ENCODE measurements around the gene MPC2. TPM values are rescaled to one million over a fixed set of nuclear protein-coding genes. Genes with fewer than 3 reads are reported as not detected.

The MPC2 gene
- total RNA-seq (2022) (159 and 169 TPM in 2 replicates), Bru-seq, nascent RNA (percentile 90 among the genes with signal in this experiment), BruChase-seq, experiment 1, labeled RNA remaining after a 2-hour chase (percentile 86 among the genes with signal in this experiment), BruChase-seq, experiment 2, labeled RNA remaining after a 6-hour chase (percentile 91 among the genes with signal in this experiment)
- long read RNA-seq, transcript MPC2-202 (5 exons, 2,177 nt): major isoform, 361 of 405 reads
- long read RNA-seq, partial matches to known transcripts: 3 of 405 reads
- long read RNA-seq, other reads (novel, unspliced or antisense): 41 of 405 reads

- intact Hi-C loops (cut with micrococcal nuclease; ENCODE audit: unreplicated experiment): loop anchor here (1.0 to 10.0 kb wide), 5 partner anchors 10 to 716 kb away; partner anchors contain the start of gene POU2F1
- no peak for TF ChIP-seq CTCF (IDR thresholded peaks at IDR 0.05; ENCODE audit: insufficient read depth in 1 of 2, low read depth in 1 of 2, low read length in 1 of 2, severe bottlenecking in 1 of 2, unreplicated experiment in 1 of 2)
- Histone ChIP-seq H3K9me3 (no peaks in the 10 kb centered on the region), H3K4me1 (peaks cover 15% of the 10 kb centered on the region; the same call in 1 of the 2 replicates), H3K4me3 (ENCODE audit: low read depth, low read length) (peak within 1 kb of the TSS; percentile 66), H3K27me3 (replicated peaks; ENCODE audit: control insufficient read depth, insufficient read depth, low read length) (no peaks in the 10 kb centered on the region), H3K36me3 (ENCODE audit: control insufficient read depth, insufficient read depth, low read length) (0 out of 2 replicates have a peak, but pooled peaks cover 1% of the 10 kb centered on the region)
- Mint-ChIP-seq H3K4me1 (ENCODE audit: low read depth, unreplicated experiment) (peaks cover 6% of the 10 kb centered on the region), H3K27me3 (ENCODE audit: insufficient read depth, unreplicated experiment) (no peaks in the 10 kb centered on the region), H3K4me3 (ENCODE audit: unreplicated experiment) (peak within 1 kb of the TSS; percentile 82), H3K27ac (ENCODE audit: unreplicated experiment) (peak within 1 kb of the TSS; percentile 86), H3K9me3 (ENCODE audit: unreplicated experiment) (no peaks in the 10 kb centered on the region), H3K36me3 (ENCODE audit: insufficient read depth, unreplicated experiment) (peaks cover 20% of the 10 kb centered on the region)
- peak; percentile 74 to 79 for DNase-seq
- ChIA-PET POLR2A (interaction anchor here (0.6 to 1.9 kb wide), 7 partner anchors 9 to 289 kb away, joined by 3 to 19 read pairs (median 4); partner anchors contain the start of gene SFT2D2), CTCF (interaction anchor here (0.6 to 3.4 kb wide), 5 partner anchors 9 to 717 kb away, joined by 3 to 15 read pairs (median 6); partner anchors contain the start of gene POU2F1)
- BruUV-seq (replicated peaks): no TSS peak
Observed at GRCh38 chr1:167936930-167937708, at the start of gene MPC2. Gene MPC2, minus strand, starts transcription at chr1:167937072. Its CDS starts 1,231 bp downstream, at chr1:167935841.

- POLR2A ChIA-PET: no interaction called here
- CTCF ChIA-PET: no interaction called here
- Mint-ChIP-seq H3K36me3 (ENCODE audit: insufficient read depth, unreplicated experiment) (peaks cover 29% of the 10 kb centered on the region), H3K4me1 (ENCODE audit: low read depth, unreplicated experiment) (no peaks in the 10 kb centered on the region), H3K4me3 (ENCODE audit: unreplicated experiment) (no peak overlapping the region), H3K9me3 (ENCODE audit: unreplicated experiment) (no peaks in the 10 kb centered on the region), H3K27me3 (ENCODE audit: insufficient read depth, unreplicated experiment) (no peaks in the 10 kb centered on the region), H3K27ac (ENCODE audit: unreplicated experiment) (peak overlapping the region; percentile 20)
- Histone ChIP-seq H3K4me1 (peaks cover 9% of the 10 kb centered on the region), H3K36me3 (ENCODE audit: control insufficient read depth, insufficient read depth, low read length) (peaks cover 1% of the 10 kb centered on the region; the same call in 1 of the 2 replicates), H3K9me3 (no peaks in the 10 kb centered on the region), H3K4me3 (ENCODE audit: low read depth, low read length) (no peak overlapping the region), H3K27me3 (replicated peaks; ENCODE audit: control insufficient read depth, insufficient read depth, low read length) (no peaks in the 10 kb centered on the region)
- no peak for DNase-seq
- no TSS peak for BruUV-seq (replicated peaks)
- intact Hi-C loops (cut with micrococcal nuclease; ENCODE audit: unreplicated experiment): no loop called here
- no peak for TF ChIP-seq CTCF (IDR thresholded peaks at IDR 0.05; ENCODE audit: insufficient read depth in 1 of 2, low read depth in 1 of 2, low read length in 1 of 2, severe bottlenecking in 1 of 2, unreplicated experiment in 1 of 2)
Observed at GRCh38 chr1:167984886-167985489, 48.1 kb upstream of the MPC2 start.

- no peak overlapping the region for H3K27ac Mint-ChIP-seq (ENCODE audit: unreplicated experiment)
- no TSS peak for BruUV-seq (replicated peaks)
- peaks cover 9% of the 10 kb centered on the region for H3K4me1 ChIP-seq
Observed at GRCh38 chr1:167983797-167984420, 47.0 kb upstream of the MPC2 start.

More at GRCh38 chr1:167983797-167984420, 47.0 kb upstream of the MPC2 start:
- no peak overlapping the region for H3K4me3 Mint-ChIP-seq (ENCODE audit: unreplicated experiment)
- intact Hi-C loops (cut with micrococcal nuclease; ENCODE audit: unreplicated experiment): no loop called here
- TF ChIP-seq CTCF (IDR thresholded peaks at IDR 0.05; ENCODE audit: insufficient read depth in 1 of 2, low read depth in 1 of 2, low read length in 1 of 2, severe bottlenecking in 1 of 2, unreplicated experiment in 1 of 2): no peak
- no peaks in the 10 kb centered on the region for H3K9me3 ChIP-seq
- peaks cover 28% of the 10 kb centered on the region for H3K36me3 Mint-ChIP-seq (ENCODE audit: insufficient read depth, unreplicated experiment)
- no peaks in the 10 kb centered on the region for H3K27me3 ChIP-seq (replicated peaks; ENCODE audit: control insufficient read depth, insufficient read depth, low read length)
- no peaks in the 10 kb centered on the region for H3K27me3 Mint-ChIP-seq (ENCODE audit: insufficient read depth, unreplicated experiment)
- peaks cover 1% of the 10 kb centered on the region; the same call in 1 of the 2 replicates for H3K36me3 ChIP-seq (ENCODE audit: control insufficient read depth, insufficient read depth, low read length)
- H3K4me1 Mint-ChIP-seq (ENCODE audit: low read depth, unreplicated experiment): no peaks in the 10 kb centered on the region
- ChIA-PET POLR2A (no interaction called here), CTCF (no interaction called here)
- H3K4me3 ChIP-seq (ENCODE audit: low read depth, low read length): no peak overlapping the region
- H3K9me3 Mint-ChIP-seq (ENCODE audit: unreplicated experiment): no peaks in the 10 kb centered on the region
- DNase-seq: no peak

Data from Caco-2 (cell line).